ENCODE data around the gene ADGB.

GRCh38 chr6:146864300-146864699, 265.5 kb downstream of the ADGB start:
- TF ChIP-seq, protein P1, sequence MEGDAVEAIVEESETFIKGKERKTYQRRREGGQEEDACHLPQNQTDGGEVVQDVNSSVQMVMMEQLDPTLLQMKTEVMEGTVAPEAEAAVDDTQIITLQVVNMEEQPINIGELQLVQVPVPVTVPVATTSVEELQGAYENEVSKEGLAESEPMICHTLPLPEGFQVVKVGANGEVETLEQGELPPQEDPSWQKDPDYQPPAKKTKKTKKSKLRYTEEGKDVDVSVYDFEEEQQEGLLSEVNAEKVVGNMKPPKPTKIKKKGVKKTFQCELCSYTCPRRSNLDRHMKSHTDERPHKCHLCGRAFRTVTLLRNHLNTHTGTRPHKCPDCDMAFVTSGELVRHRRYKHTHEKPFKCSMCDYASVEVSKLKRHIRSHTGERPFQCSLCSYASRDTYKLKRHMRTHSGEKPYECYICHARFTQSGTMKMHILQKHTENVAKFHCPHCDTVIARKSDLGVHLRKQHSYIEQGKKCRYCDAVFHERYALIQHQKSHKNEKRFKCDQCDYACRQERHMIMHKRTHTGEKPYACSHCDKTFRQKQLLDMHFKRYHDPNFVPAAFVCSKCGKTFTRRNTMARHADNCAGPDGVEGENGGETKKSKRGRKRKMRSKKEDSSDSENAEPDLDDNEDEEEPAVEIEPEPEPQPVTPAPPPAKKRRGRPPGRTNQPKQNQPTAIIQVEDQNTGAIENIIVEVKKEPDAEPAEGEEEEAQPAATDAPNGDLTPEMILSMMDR (IDR thresholded peaks at IDR 0.05 in 4 of 5, conservative IDR thresholded peaks at IDR 0.05 in 1 of 5): no peak
- TF ChIP-seq POLR2A (IDR thresholded peaks at IDR 0.05): no peak

All from gastrocnemius medialis (tissue), 4 donors.